Measurements from ENCODE around the gene ABCA3. TPM values are rescaled to one million over a fixed set of nuclear protein-coding genes. Genes with fewer than 3 reads are reported as not detected.

The ABCA3 gene
- polyA plus RNA-seq, 5 donors = 6.8 to 16.1 (median 7.3) TPM

DNA sequence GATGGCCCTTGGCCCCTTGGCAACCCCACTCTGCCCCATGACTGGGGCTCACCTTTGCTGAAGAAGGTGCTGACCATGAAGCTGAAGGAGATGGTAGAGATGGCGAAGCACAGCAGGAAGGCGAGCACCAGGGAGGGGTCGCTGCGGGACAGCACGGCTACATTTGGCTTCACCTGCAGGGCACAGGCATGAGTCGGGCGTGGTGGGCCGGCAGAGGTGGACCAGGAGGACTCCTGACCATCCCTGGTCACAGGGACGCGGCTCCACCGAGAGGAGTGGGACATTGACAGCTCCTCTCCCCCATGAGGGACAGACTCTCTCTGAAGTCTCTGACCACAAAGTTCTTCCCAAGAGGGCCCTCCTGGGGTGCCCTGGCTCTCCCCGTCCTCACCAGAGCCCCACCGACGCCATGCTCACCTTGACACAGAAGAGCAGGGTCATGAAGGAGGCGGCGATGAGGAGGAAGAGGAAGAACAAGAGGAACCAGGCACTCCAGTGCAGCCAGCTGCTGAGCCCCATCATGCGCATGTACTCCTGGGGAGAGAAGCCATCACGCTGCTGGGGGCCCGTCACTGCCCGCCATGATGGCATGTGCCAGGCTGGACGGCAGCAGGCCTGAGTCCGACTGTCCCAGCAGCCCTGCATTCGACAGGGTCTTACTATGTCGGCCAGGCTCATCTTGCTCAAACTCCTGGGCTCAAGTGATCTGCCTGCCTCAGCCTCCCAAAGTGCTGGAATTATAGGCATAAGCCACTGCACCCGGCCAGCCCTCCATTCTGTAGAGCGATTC, 23.1 kb downstream of the ABCA3 start:
- no peak for DNase-seq

DNA sequence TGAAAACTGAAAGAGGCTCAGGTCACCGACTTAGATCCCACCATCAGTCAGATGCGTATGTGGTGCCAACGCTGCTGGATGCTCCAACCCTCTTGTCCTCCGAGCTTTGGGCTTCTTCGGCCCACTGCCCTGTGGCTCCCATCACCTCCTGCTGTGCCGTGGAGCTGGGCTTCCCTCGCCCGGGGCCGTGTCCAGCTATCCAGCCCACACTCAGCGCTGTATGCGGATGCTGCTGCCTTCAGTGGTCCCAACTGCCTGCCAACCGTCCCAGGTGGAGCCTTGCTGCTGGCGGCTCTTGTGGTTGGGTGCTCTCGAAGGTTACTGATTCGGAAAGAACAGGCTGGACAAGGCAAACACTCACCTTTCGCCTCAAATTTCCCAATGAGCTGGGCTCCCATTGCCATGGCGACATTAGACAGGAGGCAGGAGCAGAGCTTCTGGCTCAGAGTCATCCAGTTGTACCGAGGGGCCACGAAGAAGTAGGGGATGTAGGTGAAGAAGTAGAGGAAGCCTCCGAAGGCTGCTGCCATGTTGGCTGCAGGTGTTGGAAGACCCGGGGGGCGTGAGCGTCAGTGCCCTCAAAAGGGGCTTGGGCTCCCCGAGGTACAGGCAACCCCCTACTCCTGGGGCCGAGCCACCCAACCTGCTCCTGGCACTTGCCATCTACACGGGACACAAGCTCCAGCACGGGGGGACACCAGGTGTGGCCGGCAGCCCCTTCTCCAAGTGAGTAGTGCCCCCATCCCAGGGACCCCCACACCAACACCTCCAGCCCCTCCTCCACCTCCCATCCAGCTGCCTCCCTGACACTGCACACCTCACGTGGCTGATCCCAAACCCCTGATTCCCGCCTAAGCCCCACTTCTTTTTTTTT, 32.2 kb downstream of the ABCA3 start:
- no peak for DNase-seq

DNA sequence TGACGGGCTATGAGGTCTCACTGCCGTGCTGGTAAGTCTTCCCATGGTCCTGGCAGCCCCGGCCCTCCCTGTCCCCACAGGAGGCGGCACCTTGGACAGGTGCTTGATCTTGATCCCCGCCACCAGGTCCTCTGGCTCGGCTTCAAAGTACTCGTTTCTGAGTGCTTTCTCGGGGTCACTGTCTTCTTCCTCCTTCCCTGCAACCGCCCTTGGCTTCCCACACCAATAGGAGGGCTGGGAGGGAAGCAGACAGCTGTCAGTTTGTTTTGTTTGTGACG, 40.7 kb downstream of the ABCA3 start:
- no peak for DNase-seq

DNA sequence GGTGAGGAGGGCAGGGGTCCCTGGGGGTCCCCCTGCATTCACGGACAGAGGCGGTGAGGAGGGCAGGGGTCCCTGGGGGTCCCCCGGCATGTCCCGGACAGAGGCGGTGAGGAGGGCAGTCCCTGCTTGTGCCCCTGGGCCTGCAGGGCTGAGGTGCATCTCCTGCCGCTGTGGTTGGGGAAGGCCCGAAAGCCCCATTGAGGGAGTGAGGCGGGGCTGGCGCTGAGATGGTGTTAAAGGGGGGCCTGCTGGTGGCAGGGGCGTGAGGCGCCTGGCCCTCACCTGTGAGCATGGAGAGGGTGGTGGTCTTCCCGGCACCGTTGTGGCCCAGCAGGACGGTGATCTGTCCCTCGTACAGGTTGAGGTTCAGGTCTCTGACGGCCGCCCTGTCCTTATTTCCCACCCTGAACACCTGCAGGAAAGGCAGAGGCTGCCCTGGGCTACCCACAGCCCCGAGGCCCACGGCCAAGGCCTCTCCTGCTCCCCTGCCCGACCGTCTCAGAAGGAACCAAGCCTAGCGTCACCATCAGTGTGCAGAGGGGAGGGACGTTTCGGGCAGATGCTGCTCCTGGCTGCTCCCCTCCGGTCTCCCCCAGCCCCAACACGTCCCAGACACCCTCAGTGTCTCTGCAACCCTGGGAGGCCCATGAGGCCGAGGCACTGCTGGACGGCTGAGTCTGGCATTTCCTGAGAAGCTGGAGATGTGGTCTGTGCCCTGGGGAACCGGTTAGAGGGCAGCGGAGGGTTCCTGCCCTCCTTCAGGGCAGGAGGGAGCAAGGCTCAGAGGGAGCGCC, 41.2 kb downstream of the ABCA3 start:
- DNase-seq = no peak

DNA sequence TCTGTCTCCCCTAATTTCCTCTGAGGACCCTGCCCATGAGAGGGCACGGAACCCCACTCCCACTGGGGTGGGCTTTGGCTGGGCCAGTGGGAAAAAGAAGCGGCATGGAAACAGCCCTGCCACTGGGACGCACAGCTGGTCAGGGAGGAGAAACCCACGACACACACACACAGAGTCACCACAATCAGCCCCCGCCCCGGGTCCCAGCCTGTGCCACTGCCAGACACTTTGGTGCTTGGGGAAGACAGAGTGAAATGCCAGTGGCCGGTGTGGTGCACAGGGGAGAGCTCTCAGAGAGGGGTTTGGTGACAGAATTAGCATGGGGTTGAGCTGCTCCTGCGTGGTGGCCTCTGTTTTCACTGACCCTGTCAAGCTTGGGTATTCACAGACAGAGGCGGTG, 41.9 kb downstream of the ABCA3 start:
- DNase-seq = no peak

DNA sequence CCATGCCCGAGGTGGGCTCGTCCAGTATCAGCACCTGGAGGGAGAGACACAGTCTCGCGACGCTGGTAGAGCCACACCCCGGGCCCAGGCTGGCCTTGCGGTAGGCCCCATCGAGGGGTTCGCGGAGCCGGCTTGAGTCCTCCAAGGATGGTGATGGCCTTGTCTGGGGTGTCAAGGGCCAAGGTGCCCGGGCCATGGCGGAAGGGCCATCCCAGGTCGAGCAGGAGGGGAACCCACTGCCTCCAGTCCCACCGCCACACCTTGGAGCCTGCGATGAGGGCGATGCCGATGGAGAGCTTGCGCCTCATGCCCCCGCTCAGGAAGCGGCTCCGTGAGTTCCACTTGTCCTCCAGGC, 43.0 kb downstream of the ABCA3 start:
- DNase-seq = no peak

DNA sequence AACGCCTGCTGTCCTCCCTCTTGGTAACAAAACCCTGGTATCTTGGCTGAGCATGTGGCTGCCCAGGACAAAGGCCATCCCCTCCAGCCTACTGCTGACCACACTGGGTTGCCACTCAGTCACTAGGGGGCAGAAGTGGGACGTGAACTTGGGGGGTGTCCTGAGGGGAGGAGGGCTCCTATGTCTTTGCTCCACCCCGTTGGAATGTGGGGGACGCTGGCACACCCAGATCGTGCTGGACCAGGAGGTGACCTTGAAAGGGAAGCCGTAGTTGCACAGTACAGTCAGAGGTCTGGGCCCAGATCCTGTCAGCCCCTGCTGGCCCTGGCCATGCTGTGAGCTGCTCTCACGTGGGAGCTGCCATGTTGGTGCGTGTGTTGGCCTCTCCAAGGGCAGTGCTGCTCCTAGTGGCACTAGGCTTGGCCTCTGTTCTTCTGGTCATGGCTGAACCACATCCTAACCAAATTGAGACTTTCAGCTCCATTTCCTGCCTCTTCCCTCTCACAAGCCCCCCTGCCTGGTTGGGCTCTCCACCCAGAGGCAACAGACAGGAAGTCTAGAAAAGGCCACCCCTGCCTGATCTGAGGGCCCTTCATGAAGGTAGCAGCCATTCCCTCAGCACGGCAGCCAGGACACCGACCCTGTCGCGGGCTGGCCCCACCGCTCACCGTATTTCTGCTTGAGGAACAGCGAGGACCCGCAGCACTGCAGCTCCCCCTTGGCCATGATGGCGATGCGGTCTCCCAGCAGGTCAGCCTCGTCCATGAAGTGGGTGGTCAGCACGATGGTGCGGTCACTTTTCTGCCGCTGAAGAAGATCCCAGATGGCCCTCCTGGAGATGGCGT, 43.6 kb downstream of the ABCA3 start:
- no peak for DNase-seq

DNA sequence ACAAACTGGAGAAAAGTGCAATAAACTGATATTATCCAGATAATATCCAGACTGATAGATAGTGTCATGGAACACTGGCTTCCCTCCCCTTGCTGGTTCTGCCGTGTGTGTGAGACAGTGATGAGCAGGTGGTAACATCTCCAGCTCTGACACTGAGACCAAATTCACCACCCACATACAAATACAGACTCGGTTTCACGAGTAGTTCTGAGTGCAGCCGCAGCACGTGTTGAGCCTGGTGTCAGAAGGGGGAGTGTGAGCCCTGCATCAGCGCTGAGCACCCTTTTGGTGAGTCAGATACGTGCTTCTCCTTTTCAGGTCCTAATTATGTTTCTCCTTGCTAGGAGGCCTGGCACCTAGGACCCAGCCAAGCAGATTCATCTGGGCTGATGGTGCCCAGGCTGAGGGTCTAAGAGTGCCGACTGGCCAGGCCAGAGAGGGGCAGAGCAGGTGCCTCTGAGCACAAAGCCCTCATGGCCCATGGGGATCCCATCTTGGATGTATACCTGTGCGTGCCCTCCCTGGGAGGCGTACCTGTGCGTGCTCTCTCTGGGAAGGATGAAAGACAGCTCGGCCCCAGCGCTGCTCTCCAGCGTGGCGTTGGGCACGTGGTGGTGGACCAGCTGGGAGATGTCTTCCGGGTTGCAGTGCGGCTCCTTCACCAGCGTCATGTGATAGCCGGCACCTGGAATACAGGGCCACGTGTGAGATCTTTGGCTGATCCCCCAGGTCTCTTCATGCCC, 45.3 kb downstream of the ABCA3 start:
- DNase-seq = no peak

DNA sequence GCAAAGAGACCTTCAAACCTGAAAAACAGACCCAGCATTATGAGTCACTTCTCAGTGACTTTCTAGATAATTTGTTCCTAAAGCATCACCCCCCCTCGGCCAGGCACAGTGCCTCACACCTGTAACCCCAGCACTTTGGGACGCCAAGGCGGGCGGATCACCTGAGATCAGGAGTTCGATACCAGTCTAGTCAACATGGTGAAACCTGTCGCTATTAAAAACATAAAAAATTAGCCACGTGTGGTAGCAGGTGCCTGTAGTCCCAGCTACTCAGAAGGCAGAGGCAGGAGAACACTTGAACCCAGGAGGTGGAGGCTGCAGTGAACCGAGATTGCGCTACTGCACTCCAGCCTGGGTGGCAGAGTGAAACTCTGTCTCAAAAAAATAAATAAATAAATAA, 48.3 kb downstream of the ABCA3 start:
- no peak for DNase-seq

DNA sequence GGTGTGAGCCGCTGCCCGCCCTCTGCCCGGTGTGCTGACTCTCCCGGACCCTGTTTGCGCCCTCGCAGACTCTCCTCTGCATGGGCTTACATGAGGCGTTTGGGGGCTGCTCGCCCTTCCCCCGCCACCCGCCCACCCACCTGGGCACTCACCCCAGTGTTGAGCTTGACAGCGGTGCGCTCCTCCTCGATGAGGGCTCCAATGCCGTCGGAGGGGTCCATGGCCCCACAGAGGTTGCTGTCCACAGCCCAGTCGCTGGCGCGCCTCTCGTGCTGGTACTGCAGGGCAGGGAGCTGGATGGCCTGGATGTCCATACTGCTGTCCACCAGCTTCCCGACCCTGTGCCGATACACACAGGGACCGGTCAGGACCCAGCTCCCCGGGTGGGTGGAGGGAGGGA, 51.2 kb downstream of the ABCA3 start:
- DNase-seq = no peak

DNA sequence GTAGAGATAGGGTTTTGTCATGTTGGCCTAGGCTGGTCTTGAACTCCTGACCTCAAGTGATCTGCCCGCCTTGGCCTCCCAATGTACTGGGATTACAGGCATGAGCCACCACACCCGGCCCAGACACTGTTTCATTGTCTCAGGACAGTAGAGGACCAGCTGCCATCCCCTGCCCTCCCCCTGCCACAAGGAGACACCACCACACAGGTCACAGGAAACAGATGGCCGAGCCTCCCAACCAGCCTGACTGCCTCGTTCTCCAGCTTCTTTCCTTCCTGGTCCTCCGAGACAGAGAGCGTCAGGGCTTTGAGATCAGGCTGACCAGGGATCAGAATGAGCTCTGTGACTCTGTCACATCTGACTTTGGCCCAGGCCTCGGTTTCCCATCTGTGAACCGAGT, 51.8 kb downstream of the ABCA3 start:
- no peak for DNase-seq

DNA sequence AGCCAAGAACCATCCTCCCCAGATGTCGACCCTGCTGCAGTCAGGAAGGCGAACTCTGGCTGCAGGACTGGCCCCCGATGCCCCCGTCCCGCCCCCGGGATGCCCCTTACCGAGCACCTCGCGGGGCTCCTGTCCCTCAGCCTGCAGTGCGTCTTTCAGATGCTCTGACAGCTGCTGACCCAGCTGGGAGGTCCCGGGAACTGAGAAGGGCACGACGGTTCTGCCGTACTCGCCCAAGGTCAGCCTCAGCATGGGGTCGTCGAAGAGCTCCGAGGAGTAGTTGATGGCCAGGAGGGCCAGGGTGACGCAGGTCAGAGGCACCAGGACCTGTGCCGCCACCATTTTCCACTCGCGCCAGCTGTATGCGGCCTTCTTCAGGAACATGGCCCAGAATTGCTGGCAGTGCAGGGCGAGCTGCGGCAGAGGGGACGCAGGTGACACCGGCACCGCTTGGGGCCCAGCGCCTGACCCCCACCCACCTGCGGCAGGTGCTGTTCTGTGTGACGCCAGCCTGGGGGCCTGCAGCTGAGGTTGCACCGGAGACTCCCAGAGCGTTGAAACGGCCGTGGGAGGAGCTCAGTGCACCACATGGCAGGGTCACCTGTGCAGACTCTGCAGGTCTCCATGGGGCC, 52.5 kb downstream of the ABCA3 start:
- DNase-seq = no peak

DNA sequence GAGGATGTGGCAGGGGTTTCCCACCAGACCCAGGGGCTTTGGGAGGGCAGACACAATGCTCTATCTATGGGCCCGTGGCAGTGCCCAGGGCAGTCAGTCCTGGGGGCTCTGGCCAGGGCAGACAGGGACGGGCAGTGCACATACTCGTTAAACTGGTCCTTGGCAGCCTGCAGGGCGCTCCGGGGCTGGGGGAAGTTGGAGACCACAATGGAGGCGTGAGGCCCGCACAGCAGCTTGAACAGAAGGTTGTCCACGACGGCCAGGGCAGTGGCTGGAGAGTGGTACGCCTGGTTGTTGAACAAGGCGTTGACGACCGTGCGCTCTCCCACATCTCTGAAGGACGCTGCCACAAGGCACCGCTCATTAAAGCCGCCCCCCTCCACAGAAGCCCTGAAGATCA, 54.0 kb downstream of the ABCA3 start:
- no peak for DNase-seq

DNA sequence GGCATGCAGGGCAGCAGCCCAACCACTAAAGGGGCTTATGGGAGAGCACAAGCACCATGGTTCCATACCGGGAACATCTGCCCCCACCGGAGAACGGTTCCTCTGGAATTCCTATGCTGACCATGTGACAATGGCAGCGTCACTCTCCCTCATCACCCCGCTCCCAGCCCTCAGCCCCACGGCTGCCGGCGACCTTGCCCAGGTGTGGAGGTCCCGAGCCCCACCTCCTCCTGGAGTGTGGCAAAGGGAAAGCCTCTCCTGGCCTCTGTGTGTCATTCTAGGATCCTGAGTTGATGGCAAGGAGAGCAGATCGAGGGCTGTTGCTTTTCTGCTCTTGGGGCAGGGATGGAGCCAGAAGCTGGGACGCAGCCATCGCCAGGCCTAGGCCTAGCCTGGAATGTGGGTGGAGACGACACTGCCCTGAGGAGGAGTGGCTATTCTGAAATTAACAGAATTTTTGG, 54.8 kb downstream of the ABCA3 start:
- no peak for DNase-seq

DNA sequence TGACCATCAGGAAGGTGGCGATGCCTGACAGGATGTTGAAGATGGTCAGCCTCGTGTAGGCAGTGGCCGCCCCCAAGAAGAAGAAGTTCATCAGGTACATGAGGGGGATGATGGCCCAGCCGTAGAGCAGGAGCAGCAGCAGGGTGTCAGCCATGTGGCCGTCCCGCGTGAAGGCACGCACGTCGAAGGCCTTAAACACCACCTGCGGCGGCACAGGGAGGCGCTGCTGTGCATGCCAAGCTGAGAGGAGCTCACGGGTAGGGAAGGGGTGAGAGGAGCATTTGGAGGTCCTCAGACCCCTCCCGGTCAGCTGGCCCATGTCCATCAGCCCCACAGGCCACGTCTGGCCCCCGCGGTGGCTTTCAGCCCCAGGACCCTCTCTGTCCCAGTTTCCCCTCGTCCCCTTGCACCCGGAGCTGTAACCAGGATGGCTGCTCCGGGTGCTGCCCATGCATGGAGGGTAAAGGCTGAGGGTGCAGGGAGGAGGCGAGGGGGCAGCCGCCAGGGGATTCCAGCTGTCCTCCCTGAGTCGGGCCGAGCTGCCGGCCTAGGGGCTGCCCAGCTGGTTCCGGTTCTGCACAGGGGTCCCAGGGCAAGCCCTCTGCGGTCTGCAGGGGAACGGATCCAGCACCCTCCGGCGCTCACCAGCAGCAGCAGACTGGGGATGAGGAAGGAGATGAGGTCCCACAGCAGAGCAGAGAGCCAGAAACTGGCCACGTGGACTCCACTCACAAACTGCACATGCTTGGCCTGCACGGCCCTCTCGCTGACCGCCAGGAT, 55.5 kb downstream of the ABCA3 start:
- DNase-seq = no peak

DNA sequence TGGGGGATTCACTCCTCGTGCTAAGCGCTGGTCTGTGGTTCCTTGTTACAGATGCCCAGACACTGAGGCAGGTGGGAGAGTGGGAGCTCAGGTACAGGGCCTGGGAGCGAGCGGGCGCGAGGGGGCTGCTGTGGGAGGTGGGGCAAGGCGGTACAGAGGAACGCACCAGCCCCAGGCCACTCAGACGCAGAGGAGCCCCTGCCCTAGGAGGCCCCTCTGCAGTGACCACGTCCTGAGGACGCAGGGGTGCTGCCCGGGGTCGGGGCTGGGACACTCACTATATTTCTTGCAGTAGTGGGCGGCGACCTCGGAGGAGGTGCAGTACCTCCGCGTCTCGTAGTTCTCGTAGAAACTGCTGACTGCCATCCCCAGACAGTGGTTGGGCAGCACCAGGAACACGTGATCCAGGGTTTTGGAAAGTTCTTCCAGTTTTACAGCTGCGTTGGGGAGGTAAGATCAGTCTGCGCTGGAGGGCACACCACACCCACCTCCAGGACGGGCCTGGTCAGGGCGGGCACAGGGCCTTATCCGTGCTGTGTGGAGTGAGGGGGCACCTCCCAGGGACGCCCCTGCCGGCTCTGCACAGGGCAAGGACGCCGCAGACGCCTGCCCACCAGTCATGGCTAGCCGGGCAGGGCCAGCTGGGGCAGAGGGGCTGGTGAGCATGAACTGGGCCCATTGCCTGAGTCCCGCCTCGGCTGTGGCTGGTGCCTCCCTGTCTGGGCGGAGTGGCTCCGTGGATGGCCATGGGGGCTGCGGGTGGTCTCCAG, 56.3 kb downstream of the ABCA3 start:
- DNase-seq = no peak

DNA sequence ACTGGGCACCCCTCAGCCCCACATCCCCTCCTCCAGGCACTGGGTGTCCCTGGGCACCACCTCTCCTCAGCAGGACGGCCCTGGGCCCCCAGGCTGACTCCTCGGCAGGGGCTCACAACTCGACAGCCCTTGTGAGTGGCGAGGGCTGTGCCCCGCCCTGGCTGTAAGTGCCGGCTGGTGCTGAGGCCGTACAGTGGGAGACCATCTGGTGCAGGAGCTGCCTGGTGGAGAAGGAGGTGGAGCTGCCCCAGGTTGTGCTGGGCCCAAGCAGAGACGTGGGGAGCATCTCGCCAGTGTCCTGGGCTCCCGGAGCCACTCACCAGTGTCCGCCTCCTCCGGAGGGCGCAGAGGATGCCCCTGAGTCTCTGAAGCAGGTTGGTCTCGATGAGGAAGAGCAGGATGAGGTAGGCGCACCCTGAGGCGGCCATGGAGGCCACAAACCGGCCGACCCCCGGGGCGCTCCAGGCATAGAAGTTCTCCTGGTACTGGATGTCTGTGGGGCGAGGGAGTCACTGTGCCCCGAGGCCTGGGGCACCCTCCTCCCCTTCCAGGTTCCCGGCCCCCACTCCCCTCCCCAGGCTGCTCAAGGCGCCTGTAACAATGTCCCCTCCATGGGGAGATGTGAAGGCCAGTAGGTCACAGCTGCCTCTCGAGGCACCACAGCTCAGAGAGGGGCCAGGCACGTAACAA, 57.5 kb downstream of the ABCA3 start:
- no peak for DNase-seq

DNA sequence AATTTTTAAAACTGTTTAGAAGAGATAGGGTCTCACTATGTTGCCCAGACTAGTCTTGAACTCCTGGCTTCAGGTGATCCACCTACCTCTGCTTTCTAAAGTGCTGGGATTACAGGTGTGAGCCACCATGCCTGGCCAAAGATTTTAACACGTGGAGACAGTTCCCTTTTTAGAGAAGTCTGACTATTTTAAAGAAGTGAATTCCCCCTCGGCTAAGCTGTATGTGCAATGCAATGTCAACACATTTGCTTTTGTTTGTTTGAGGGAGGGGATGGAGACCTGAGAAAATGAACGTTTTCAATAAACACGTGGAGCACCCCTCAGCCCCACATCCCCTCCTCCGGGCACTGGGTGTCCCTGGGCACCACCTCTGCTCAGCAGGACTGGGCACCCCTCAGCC, 58.3 kb downstream of the ABCA3 start:
- DNase-seq = no peak
